T-helper 22 cell (primary cell): ENCODE measurements around the gene TECTA.
"Not testable (repeated sequence)": the region's sequence is repeated elsewhere in the genome, so short reads cannot be mapped to it uniquely, and the experiment has no call there.

ENCODE experiments used
- DNase-seq: peaks from one replicate; pipeline ENCODE4 v3.0.0-alpha.2; 2020; ENCODE audit warnings: low read depth

Gene TECTA

GRCh38 chr11:121131656-121132055, 30.6 kb downstream of the TECTA start:
- no peak for DNase-seq

DNA sequence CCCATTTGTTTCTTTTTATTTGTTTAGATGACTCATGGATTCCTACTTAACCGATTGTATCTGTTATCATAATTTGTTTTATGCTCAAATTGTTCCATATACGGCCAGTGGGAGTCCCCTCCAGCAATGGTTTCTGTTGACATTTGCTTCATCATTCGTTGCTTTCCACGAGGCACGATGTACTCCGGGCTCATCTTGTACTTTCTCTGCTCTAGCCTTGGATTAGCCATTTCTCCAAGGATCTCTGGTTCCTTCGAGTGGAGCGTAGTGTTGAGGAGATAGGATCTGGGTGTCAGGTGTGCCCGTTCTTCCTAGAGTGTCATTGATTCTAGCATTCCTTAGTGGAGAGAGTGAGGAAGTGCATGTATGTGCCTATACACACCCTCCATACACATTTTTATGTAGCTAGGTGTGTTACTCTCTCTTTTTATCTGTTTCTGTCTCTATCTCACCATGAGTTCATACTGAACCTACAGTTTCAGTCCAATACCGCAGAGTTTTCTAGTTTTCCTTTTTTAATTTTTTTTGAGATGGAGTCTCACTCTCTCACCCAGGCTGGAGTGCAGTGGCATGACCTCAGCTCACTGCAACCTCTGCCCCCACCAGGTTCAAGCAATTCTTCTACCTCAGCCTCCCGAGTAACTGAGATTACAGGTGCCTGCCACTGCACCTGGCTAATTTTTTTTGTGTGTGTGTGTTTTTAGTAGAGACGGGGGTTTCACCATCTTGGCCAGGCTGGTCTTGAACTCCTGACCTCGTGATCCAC, 31.4 kb downstream of the TECTA start:
- no peak for DNase-seq

DNA sequence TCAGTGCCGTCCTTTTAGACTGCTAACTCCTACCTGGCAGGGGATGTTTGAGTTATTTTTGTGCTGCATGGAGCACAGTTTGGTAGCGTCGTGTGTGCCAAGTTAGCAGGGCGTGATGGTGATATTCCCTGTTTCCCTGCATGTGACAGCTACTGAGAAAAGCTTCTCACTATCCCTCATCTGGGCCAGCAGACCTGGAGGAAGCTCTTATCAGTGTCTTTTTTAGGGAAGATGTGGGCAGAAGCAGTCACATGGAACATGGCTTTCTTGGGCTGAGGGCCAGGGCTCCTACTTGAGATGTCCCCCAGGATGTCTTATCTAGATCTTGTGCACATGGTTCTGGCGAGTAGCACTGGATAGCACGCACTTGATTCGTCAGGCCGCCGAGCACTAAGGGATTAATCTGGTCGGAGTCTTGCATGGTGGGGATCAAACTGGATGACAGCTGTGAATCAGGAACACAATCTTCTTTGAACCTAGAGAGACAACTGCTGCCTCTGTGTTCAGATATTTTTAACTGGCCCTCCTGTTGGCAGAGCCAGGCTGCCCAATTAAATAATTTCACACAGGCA, 33.8 kb downstream of the TECTA start:
- no peak for DNase-seq

DNA sequence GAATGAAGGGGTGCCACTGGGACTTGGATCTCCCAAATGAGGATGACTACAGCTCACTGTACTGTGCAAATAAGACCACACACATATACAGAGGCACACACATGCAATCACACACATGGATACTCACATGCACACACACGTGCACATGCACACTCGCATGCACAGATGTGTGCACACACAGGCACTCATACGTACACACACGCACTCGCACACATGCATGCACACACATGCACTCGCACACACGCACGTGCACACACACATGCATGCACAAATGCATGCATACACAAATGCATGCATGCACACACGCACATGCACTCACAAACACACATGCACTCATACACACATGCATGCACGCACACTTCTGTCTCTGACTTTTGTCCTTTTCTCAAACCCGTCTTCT, 36.0 kb downstream of the TECTA start:
- no peak for DNase-seq

DNA sequence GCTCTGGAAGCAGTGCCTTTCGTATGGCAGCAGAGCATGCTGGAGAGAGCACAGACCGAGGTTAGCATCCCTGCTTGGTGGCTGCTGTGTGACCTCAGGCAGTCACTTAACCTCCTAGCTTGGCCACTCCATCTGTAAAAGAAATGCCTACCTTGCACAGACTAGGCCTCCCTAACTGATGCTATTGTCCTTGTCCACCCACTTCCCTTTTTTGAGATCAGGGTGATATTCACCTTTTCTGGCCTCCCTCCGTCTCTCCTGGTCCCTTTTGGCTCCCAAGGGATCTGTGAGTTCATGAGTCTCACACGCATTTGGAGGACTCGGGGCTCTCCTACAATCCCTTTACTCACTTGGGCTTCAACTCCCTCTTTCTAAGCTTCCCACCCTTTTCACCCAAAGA, 37.2 kb downstream of the TECTA start:
- DNase-seq, result no peak

DNA sequence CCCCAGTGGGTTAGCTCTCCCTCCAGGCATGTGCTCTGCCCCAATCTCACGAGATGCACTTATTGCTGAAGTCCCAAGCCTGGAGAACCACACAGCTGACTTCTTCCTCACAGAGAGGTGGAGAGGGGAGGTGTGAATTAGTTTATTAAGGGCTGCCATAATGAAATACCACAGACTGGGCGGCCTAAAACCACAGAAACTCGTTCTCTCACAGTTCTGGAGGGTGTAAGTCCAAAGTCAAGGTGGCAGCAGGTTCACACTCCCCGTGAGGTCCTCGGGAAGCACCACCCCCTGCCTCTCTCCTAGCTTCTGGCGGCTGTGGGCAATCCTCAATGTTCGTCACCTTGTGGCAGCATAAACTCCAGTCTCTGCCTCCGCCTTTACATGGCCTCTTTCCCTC, 39.3 kb downstream of the TECTA start:
- no peak for DNase-seq

GRCh38 chr11:121141066-121141465, 40.0 kb downstream of the TECTA start:
- no peak for DNase-seq

GRCh38 chr11:121143921-121144320, 42.9 kb downstream of the TECTA start:
- DNase-seq, result no peak

- no peak for DNase-seq
These were observed 43.7 kb downstream of the TECTA start for GRCh38 chr11:121144723-121145122.

GRCh38 chr11:121145826-121146225, 44.8 kb downstream of the TECTA start:
- DNase-seq, result no peak

DNA sequence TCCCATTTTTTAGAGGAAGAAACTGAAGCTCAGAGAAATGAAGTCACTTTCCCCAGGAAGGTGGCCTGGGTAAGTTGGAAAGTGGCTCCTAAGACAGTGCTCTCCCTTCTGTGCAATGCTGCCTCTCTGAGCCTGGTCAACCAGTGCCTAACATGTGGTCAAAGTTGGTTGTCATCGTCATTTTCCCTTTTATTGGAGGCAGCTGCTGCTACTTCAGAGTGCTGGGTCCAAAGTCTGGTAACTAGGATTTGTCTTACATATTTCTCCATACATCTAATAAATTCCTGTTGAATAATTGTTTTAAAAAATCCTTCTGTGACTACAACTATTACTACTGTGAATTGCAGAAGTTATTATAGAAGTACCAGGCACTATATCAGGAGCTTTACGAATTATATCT, 48.1 kb downstream of the TECTA start:
- DNase-seq, result no peak

- no peak for DNase-seq
These were observed 50.2 kb downstream of the TECTA start for GRCh38 chr11:121151207-121151688.

GRCh38 chr11:121152764-121153163, 51.7 kb downstream of the TECTA start:
- DNase-seq, result no peak

- DNase-seq, result no peak
These were observed 52.4 kb downstream of the TECTA start for GRCh38 chr11:121153472-121153871.

GRCh38 chr11:121154486-121155314, 53.7 kb downstream of the TECTA start:
- DNase-seq, result no peak

- no peak for DNase-seq
These were observed 56.7 kb downstream of the TECTA start for GRCh38 chr11:121157756-121158155.

- DNase-seq, result no peak
These were observed 58.7 kb downstream of the TECTA start for GRCh38 chr11:121159741-121160140.

GRCh38 chr11:121161349-121161917, 60.4 kb downstream of the TECTA start:
- no peak for DNase-seq

DNA sequence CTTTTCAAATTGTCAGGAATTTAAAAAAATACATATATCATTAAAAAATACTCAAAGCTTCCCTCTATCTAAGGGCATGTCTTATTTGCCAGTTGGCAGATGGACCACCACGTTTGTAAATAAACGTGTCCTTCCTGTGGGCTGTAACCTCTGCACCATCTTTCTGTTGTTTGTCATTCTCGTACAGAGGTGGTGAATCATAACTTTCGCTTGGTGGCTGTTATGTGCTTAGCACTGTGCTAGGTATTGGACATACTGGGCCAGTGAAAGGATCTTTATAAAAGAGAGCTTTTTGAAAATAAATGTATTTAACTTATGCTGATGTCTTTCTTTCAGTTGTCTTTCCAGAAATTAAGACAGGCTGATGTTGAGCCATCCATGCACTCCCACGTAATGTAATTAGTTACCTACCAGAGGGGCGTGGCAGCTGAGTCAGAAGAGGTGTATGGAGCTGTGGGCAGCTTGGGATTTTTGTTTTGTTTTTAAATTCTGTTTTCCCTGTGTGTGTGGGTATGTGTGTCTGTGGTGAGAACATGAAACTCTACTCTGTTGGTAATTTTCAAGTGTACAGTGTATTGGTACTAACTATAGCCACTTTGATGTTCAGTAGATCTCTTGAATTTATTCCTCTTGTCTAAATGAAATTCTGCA, 62.7 kb downstream of the TECTA start:
- DNase-seq, result no peak

DNA sequence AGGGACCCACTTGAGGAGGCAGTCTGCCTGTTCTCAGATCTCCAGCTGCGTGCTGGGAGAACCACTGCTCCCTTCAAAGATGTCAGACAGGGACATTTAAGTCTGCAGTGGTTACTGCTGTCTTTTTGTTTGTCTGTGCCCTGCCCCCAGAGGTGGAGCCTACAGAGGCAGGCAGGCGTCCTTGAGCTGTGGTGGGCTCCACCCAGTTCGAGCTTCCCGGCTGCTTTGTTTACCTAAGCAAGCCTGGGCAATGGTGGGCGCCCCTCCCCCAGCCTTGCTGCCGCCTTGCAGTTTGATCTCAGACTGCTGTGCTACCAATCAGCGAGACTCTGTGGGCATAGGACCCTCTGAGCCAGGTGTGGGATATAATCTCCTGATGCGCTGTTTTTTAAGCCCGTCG, 76.6 kb downstream of the TECTA start:
- not testable (repeated sequence) for DNase-seq

GRCh38 chr11:121179306-121179705, 78.3 kb downstream of the TECTA start:
- DNase-seq, result no peak

DNA sequence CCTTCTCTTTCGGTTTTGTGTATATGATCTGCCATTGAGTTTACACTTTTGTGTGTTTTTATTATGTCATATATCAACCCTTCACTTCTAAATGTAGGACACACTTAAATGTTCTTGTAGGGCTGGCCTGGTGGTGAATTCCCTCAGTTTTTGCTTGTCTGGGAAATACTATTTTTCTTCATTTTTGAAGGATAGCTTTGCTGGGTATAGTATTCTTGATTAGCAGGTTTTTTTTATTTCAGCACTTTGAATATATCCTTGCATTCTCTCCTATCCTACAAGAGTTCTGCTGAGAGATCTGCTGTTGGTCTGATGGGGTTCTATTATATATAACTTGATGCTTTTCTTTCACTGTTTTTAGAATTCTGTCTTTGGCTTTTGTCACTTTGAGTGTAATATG, 79.1 kb downstream of the TECTA start:
- no peak for DNase-seq
